Gastroesophageal sphincter (tissue), 4 donors: Measurements from ENCODE around the gene TNFRSF4. TPM values are rescaled to one million over a fixed set of nuclear protein-coding genes. Genes with fewer than 3 reads are reported as not detected.
A peak's percentile ranks its signal among the peaks of the same experiment; 100 is the strongest.

Source experiments
- ATAC-seq: fragments of 150-250 bp; one replicate; pipeline ENCODE4 v1.9.1; 2016; ENCODE audit warnings: mild to moderate bottlenecking, moderate library complexity
- H3K27ac ChIP-seq, 4 donors: fragments of 200-600 bp; sonication (generic) in 3 of 4; 1 replicate in 3 of 4; 2 replicates in 1 of 4; pipeline ENCODE4 v1.5.1; 2016 to 2019
- H3K27me3 ChIP-seq: fragments of 200-600 bp; sonication (generic); one replicate; pipeline ENCODE4 v1.5.1; 2019
- H3K36me3 ChIP-seq, 2 donors: fragments of 200-600 bp; sonication (generic); one replicate each; pipeline ENCODE4 v1.5.1; 2019; ENCODE audit warnings: control low read depth in 1 of 2
- H3K4me1 ChIP-seq, 3 donors: fragments of 200-600 bp; sonication (generic); 1 replicate in 2 of 3; 2 replicates in 1 of 3; pipeline ENCODE4 v1.5.1; 2016 to 2019; ENCODE audit warnings: control low read depth in 2 of 3
- H3K4me3 ChIP-seq, 2 donors: fragments of 200-600 bp; sonication (generic); one replicate each; pipeline ENCODE4 v1.5.1; 2019; ENCODE audit warnings: mild to moderate bottlenecking in 1 of 2, moderate library complexity in 1 of 2
- H3K9me3 ChIP-seq, 3 donors: fragments of 200-600 bp; sonication (generic); one replicate each; pipeline ENCODE4 v1.5.1; 2017 to 2019; ENCODE audit warnings: control low read depth in 2 of 3
- EP300 ChIP-seq: sonication (generic); formaldehyde crosslinking; IDR thresholded peaks from one replicate; pipeline ENCODE4 v1.6.1; 2017; ENCODE audit warnings: antibody characterized with exemption, mild to moderate bottlenecking
- POLR2A ChIP-seq, 2 donors: fragments of 450-650 bp; IDR thresholded peaks; one replicate each; pipeline ENCODE4 v1.6.1; 2017; ENCODE audit warnings: antibody characterized with exemption in 2 of 2, mild to moderate bottlenecking in 2 of 2, moderate library complexity in 1 of 2
- POLR2AphosphoS5 ChIP-seq: sonication (generic); formaldehyde crosslinking; IDR thresholded peaks from one replicate; pipeline ENCODE4 v1.6.1; 2017; ENCODE audit warnings: antibody characterized with exemption
- WGBS, 2 donors: methylation state at CpG; one replicate each; pipeline ENCODE4 v1.1.5; 2018; ENCODE audit warnings: low coverage in 1 of 2; 5-methylcytosine and 5-hydroxymethylcytosine counted together
- total RNA-seq, 4 donors: library from RNA; depleted of rRNA; stranded (reverse); fragments of >200 nt; gene quantifications; one replicate each; pipeline ENCODE4 v1.1.0, GENCODE V29; 2016
- TF ChIP-seq, protein P1 (sequence below), 4 experiments: fragments of 200-600 bp in 2 of 4; fragments of 450-650 bp in 2 of 4; sonication (generic) in 1 of 4; IDR thresholded peaks; one replicate each; pipeline ENCODE4 v1.5.1; 2017 to 2019; ENCODE audit warnings: antibody characterized with exemption in 4 of 4, mild to moderate bottlenecking in 2 of 4, moderate library complexity in 2 of 4

TNFRSF4 gene
- total RNA-seq: 1 to 10 TPM in 3 of 4 donors, under 1 TPM in 1; 0.93 to 1.6 (median 1.3) TPM

DNA sequence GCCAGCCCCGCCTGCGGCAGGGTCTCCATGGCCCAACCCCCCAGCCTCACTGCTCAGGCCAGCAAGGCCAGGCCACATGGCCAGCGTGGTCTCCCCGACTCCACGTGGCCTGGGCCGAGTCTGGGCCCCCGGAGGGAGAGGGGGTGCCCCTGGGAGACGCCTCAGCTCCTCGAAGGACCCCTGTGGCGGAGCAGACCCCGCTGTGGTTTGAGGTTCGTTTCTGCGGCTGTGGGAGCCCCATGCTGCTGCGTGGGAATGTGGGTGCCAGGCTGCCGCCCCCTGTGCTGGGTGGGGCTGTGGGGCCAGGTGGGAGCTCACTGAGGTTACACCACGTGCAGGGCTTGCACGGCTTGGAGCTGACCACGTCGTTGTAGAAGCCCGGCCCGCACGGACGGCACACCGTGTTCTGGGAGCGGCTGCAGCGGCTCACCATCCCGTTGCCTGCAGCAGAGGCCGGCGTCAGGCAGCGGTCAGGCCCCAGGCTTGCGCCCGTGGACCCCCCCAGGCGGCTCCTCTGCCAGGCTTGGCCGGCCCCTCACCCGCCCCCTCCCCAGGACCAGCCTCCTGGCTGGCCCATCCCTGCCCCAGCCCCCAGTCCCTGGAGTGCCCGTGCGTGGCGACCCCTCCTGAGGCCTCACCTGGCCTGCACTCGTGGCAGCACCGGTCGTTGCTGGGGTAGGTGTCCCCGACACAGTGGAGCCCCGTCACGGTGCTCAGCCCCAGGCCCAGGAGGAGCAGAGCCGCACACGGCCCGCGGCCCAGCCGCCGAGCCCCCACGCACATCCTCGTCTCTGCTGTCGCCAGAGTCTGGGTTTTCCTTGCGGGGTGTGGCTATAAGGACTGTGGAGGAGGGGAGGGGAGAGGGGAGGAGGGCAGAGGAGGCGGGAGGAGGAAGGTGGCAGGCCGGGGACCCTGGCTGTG lies at the start of gene TNFRSF4:
TNFRSF4 (minus strand) TSS at position 809 of the 921 bp plus-strand sequence; CDS start at position 783, 26 bp downstream.
- peak within 1 kb of the TSS in 1 of 2 donors; percentile 40 for H3K4me3 ChIP-seq
- peak within 1 kb of the TSS in 1 of 4 donors; percentile 38 for H3K27ac ChIP-seq
- TF ChIP-seq, protein P1, sequence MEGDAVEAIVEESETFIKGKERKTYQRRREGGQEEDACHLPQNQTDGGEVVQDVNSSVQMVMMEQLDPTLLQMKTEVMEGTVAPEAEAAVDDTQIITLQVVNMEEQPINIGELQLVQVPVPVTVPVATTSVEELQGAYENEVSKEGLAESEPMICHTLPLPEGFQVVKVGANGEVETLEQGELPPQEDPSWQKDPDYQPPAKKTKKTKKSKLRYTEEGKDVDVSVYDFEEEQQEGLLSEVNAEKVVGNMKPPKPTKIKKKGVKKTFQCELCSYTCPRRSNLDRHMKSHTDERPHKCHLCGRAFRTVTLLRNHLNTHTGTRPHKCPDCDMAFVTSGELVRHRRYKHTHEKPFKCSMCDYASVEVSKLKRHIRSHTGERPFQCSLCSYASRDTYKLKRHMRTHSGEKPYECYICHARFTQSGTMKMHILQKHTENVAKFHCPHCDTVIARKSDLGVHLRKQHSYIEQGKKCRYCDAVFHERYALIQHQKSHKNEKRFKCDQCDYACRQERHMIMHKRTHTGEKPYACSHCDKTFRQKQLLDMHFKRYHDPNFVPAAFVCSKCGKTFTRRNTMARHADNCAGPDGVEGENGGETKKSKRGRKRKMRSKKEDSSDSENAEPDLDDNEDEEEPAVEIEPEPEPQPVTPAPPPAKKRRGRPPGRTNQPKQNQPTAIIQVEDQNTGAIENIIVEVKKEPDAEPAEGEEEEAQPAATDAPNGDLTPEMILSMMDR (IDR thresholded peaks at IDR 0.05): no peak
- TF ChIP-seq EP300 (no peak), POLR2AphosphoS5 (no peak), POLR2A (IDR thresholded peaks at IDR 0.05) (no peak)
- WGBS, 2 donors: 60% methylated on average over 3 of the region's 56 CpGs; no CpG with 5 or more reads in 1 of the 2 donors
- H3K36me3 ChIP-seq: peaks cover 0 to 36% of the 10 kb centered on the region in 2 donors
- no peak for ATAC-seq
- H3K4me1 ChIP-seq: peaks cover 0 to 24% (median 0%) of the 10 kb centered on the region in 3 donors
- H3K9me3 ChIP-seq: no peaks in the 10 kb centered on the region
- peaks cover 3% of the 10 kb centered on the region for H3K27me3 ChIP-seq

GRCh38 chr1:1262758-1263157 lies 48.8 kb upstream of the TNFRSF4 start:
- Histone ChIP-seq H3K36me3 (peaks cover 0 to 98% of the 10 kb centered on the region in 2 donors), H3K27ac (no peak overlapping the region), H3K27me3 (no peaks in the 10 kb centered on the region), H3K9me3 (no peaks in the 10 kb centered on the region), H3K4me3 (no peak overlapping the region), H3K4me1 (peaks cover 0 to 2% (median 0%) of the 10 kb centered on the region in 3 donors)
- 69% methylated on average over 3 of the region's 8 CpGs; no CpG with 5 or more reads in 1 of the 2 donors for WGBS, 2 donors
- ATAC-seq: no peak
- TF ChIP-seq POLR2AphosphoS5 (no peak), POLR2A (IDR thresholded peaks at IDR 0.05) (no peak), EP300 (no peak)
- TF ChIP-seq, protein P1 (IDR thresholded peaks at IDR 0.05): no peak

DNA sequence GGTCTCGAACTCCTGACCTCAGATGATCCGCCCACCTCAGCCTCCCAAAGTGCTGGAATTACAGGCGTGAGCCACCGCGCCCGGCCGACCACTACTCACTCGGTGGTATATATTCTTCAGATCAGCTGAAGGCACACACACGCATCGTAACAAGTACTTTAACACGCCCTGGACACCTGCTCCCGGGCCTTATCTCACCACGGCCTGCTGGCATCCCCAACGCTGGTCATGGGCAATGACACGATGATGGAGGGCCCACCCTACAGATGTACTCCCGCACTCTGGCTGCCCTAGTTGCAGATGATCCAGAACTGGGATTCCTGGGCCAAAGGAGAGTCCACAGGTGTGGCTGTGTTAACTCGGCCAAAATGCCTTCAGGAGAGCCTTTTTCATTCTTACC lies 48.1 kb upstream of the TNFRSF4 start:
- no peak overlapping the region for H3K27ac ChIP-seq
- TF ChIP-seq POLR2AphosphoS5: no peak
- TF ChIP-seq EP300: no peak
- TF ChIP-seq, protein P1 (IDR thresholded peaks at IDR 0.05): no peak
- TF ChIP-seq POLR2A (IDR thresholded peaks at IDR 0.05): no peak
- peaks cover 0 to 97% of the 10 kb centered on the region in 2 donors for H3K36me3 ChIP-seq
- H3K4me1 ChIP-seq: no peaks in the 10 kb centered on the region
- WGBS, 2 donors: 89 to 96% methylated on average over 5 to 9 of the region's 17 CpGs
- no peak for ATAC-seq
- H3K9me3 ChIP-seq: no peaks in the 10 kb centered on the region
- no peaks in the 10 kb centered on the region for H3K27me3 ChIP-seq
- no peak overlapping the region for H3K4me3 ChIP-seq

- 55 to 68% methylated on average over 7 to 9 of the region's 16 CpGs for WGBS, 2 donors
- ATAC-seq: no peak
- Histone ChIP-seq H3K36me3 (peaks cover 0 to 97% of the 10 kb centered on the region in 2 donors), H3K27ac (no peak overlapping the region), H3K4me3 (no peak overlapping the region), H3K27me3 (no peaks in the 10 kb centered on the region), H3K4me1 (no peaks in the 10 kb centered on the region), H3K9me3 (no peaks in the 10 kb centered on the region)
- TF ChIP-seq, protein P1 (IDR thresholded peaks at IDR 0.05): no peak
- no peak for TF ChIP-seq POLR2A (IDR thresholded peaks at IDR 0.05)
- no peak for TF ChIP-seq POLR2AphosphoS5
- no peak for TF ChIP-seq EP300
Observed at GRCh38 chr1:1260843-1261560, 47.0 kb upstream of the TNFRSF4 start.
